HFF-Myc (cell line): ENCODE measurements around the gene CYB5RL.

Experiments
- DNase-seq: peaks from one replicate; pipeline ENCODE4 v3.0.0-alpha.2; 2011; ENCODE audit warnings: low read depth; ENCODE audit errors: extremely low read depth
- H3K4me3 ChIP-seq: replicated peaks from 2 replicates; pipeline ENCODE4 v1.5.1; 2011; ENCODE audit warnings: low read depth, mild to moderate bottlenecking, control low read depth, low read length
- TF ChIP-seq, protein P1 (sequence below): IDR thresholded peaks from 2 replicates; pipeline ENCODE4 v1.5.1; 2012; ENCODE audit warnings: mild to moderate bottlenecking, low read depth, low read length, control low read depth; ENCODE audit errors: missing control alignments

CYB5RL gene

DNA sequence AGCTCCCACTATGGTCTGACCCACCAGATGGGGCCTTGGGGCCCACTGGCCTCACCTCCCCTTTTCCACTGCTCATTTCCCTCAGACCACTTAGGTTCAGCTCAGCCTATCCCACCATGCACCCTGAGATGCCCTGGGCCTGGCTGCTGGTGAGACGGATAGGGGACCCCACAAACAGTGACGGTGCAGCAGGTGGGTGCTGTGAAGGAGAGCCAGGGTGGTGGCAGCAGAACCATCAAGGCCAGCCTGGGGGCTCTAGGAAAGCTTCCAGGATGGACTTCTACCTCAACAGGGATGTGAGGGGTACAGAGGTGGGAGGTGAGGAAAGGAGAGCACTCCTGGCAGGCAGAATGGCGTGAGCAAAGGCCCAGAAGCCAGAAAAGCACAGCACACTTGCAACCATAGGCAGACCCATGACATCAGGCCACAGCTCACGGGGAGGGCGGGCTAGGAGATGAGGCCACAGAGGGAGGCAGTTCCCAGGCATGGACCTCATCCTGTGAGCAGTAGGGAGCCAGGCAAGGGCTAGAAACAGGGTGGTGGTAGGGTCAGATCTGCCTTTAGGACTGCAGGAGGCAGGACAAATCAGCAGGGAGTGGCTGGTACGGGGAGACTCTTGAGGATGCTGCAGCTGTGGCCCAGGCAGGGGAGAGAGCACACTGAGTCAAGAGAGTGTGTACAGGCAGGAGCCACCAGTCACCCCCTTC is 23.1 kb downstream of the CYB5RL start:
- TF ChIP-seq, protein P1, sequence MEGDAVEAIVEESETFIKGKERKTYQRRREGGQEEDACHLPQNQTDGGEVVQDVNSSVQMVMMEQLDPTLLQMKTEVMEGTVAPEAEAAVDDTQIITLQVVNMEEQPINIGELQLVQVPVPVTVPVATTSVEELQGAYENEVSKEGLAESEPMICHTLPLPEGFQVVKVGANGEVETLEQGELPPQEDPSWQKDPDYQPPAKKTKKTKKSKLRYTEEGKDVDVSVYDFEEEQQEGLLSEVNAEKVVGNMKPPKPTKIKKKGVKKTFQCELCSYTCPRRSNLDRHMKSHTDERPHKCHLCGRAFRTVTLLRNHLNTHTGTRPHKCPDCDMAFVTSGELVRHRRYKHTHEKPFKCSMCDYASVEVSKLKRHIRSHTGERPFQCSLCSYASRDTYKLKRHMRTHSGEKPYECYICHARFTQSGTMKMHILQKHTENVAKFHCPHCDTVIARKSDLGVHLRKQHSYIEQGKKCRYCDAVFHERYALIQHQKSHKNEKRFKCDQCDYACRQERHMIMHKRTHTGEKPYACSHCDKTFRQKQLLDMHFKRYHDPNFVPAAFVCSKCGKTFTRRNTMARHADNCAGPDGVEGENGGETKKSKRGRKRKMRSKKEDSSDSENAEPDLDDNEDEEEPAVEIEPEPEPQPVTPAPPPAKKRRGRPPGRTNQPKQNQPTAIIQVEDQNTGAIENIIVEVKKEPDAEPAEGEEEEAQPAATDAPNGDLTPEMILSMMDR: no peak
- no peak for DNase-seq
- no peak overlapping the region for H3K4me3 ChIP-seq

DNA sequence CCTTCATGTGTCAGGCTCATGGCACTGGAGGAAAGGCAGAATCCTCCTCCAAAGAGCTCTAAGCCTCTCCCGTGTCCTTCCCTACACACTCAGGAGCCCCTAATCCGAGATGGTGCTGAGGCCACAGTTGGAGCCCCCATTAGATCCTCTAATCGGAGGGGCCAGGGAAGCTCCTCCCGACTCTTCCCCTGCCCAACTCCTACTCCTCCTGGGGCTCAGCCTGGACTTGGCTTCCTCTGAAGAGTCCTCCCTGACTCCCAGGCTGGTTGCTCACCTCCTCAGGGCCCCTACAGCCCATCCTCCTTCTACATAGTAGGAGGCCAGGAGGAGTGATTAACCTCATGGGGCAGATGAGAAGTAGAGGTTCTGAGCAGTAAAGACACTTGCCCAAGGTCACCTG is 25.7 kb downstream of the CYB5RL start:
- no peak overlapping the region for H3K4me3 ChIP-seq
- TF ChIP-seq, protein P1: no peak
- no peak for DNase-seq

DNA sequence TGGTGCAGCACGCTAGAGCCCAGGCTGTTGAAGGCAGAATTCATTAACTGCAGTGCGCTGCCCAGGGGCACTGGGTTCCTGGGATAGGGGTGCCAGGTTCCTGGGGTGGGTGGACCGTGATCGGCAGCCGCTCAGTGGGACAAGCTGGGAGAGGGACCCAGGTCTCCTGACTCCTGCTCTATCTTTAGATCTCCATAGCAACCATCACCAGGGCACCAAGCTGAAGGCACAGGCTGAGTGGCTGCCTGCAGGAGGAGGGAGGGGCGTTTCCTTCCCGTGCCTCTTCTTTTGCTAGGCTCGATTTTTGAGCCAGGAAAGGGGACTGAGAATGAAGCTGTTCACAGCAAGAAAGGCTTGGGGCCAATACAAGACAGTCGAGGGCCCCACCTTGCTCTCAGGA is 26.1 kb downstream of the CYB5RL start:
- TF ChIP-seq, protein P1: no peak
- no peak for DNase-seq
- H3K4me3 ChIP-seq: no peak overlapping the region

DNA sequence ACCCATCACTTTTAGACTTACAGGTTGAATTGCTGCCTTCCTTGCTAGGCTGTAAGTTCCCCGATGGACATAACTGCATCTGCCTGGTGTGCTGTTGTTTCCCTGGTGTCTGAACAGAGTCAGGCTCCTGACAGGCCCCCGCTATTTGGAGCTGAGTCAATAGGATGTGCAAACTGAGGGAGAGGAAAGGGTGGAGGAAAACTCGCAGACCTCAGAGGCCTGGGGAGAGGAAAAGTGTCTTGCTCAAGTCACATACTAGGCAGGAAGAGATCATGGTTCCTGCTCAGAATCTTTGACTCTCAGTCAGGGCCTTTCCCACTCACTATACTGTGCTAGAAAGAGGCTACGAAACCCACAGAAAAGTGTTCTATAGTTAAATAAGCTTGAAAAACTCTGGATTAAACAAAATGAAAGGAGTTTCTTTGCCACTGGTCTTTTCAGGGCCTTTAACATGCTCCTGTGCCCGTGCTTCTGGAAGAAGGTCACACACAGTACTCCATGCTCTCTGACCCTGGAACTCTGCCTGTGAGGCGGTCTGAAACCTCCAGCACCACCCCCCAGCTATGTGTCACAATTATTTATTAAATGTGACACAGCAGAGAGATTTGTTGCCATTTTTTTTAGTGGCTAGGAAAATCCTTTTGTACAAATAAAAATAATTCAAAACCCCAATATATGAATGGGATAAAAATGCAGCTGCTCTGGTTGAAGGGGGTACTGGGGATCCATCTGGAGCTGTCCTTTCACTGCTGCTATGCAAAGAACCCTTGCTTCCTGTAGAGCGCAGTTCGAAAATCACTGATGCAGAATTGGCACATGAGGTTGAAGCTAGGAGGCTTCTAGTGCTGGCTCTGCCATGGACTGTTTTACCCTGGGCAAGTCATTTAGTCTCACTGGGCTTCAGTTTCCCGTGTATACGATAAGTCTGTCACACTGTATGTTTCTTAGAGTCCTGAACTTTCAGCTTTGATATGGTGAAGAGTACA is 26.9 kb downstream of the CYB5RL start:
- DNase-seq: no peak
- H3K4me3 ChIP-seq: no peak overlapping the region
- TF ChIP-seq, protein P1: no peak

- no peak overlapping the region for H3K4me3 ChIP-seq
- no peak for DNase-seq
- TF ChIP-seq, protein P1: no peak
Measured at GRCh38 chr1:54171606-54172005, 28.2 kb downstream of the CYB5RL start.

DNA sequence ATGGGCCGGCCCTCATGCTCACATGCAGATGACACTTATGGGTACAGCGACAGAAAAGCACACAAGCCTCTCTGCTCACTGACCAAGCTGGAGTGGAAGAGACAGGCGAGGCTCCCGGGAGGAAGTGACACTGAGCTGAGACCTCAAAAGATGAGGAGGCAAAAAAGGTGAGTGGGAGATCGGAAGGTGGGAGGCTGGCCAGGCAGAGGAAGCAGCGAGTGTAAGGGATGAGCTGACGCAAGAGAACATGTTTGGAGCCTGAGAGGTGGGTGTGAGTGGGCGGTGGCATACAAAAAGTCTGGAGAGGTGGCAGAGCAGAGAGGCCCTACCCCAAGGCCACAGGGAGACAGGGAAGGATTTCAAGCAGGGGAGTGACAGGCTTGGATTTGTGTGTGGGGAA is 28.8 kb downstream of the CYB5RL start:
- TF ChIP-seq, protein P1: no peak
- no peak for DNase-seq
- no peak overlapping the region for H3K4me3 ChIP-seq
